GM18498 (cell line): ENCODE data around the gene DPP4.

Experiments
- ATAC-seq: cut with Tn5 transposase; IDR thresholded peaks from one replicate; pipeline ENCODE4 v1.9.1; 2021; ENCODE audit warnings: mild to moderate bottlenecking, moderate library complexity; ENCODE audit not compliant: unreplicated experiment

Gene DPP4

GRCh38 chr2:162086904-162087303 lies 12.9 kb upstream of the DPP4 start:
- ATAC-seq = no peak

GRCh38 chr2:162085090-162085891 lies 11.3 kb upstream of the DPP4 start:
- no peak for ATAC-seq

- no peak for ATAC-seq
Observed at GRCh38 chr2:162084536-162084935, 10.5 kb upstream of the DPP4 start.

GRCh38 chr2:162082681-162083080 lies 8.7 kb upstream of the DPP4 start:
- no peak for ATAC-seq

GRCh38 chr2:162082036-162082435 lies 8.0 kb upstream of the DPP4 start:
- ATAC-seq = no peak

GRCh38 chr2:162079514-162079913 lies 5.5 kb upstream of the DPP4 start:
- ATAC-seq = no peak

GRCh38 chr2:162075689-162076132 lies 1.7 kb upstream of the DPP4 start:
- ATAC-seq = no peak

GRCh38 chr2:162074928-162075688 lies 1.1 kb upstream of the DPP4 start:
- no peak for ATAC-seq

- ATAC-seq = no peak
Observed at GRCh38 chr2:162074632-162074895, 549 bp upstream of the DPP4 start.

- no peak for ATAC-seq
Observed at GRCh38 chr2:162072976-162073887, 783 bp downstream of the DPP4 start.

- ATAC-seq = peak; percentile 61
Observed at GRCh38 chr2:162072181-162072702, 1.8 kb downstream of the DPP4 start.

GRCh38 chr2:162071001-162071400 lies 3.0 kb downstream of the DPP4 start:
- no peak for ATAC-seq

- ATAC-seq = no peak
Observed at GRCh38 chr2:162070228-162070936, 3.6 kb downstream of the DPP4 start.

- ATAC-seq = no peak
Observed at GRCh38 chr2:162069267-162069903, 4.6 kb downstream of the DPP4 start.

GRCh38 chr2:162067596-162067995 lies 6.4 kb downstream of the DPP4 start:
- ATAC-seq = no peak

GRCh38 chr2:162065767-162066166 lies 8.2 kb downstream of the DPP4 start:
- ATAC-seq = no peak

GRCh38 chr2:162063899-162064298 lies 10.1 kb downstream of the DPP4 start:
- ATAC-seq = peak; percentile 37

- no peak for ATAC-seq
Observed at GRCh38 chr2:162063281-162063680, 10.7 kb downstream of the DPP4 start.

GRCh38 chr2:162062559-162062958 lies 11.5 kb downstream of the DPP4 start:
- no peak for ATAC-seq

- ATAC-seq = no peak
Observed at GRCh38 chr2:162061021-162061420, 13.0 kb downstream of the DPP4 start.
